Posterior cingulate gyrus (tissue), 11 donors: Measurements from ENCODE around the gene TTC28.

ENCODE experiments used
- DNase-seq, 10 donors: peaks; one replicate each; pipeline versions ENCODE4 v3.0.0 to v3.0.0-alpha.2; 2020 to 2021; ENCODE audit warnings: mixed read lengths in 3 of 10
- intact Hi-C: fragments of 100-400 bp; cut with DNase I; formaldehyde crosslinking; loops from one replicate; pipeline ENCODE4 v1.15.1; 2023

The TTC28 gene

GRCh38 chr22:27976586-27976985 lies 703.1 kb downstream of the TTC28 start:
- no peak for DNase-seq
- intact Hi-C loops, result no loop called here

GRCh38 chr22:27975381-27976013 lies 704.1 kb downstream of the TTC28 start:
- DNase-seq, result no peak
- intact Hi-C loops, result no loop called here

GRCh38 chr22:27973846-27974245 lies 705.8 kb downstream of the TTC28 start:
- DNase-seq, result no peak
- intact Hi-C loops, result no loop called here

- intact Hi-C loops, result no loop called here
- DNase-seq, result no peak
Observed at GRCh38 chr22:27972732-27973698, 706.6 kb downstream of the TTC28 start.

GRCh38 chr22:27971926-27972325 lies 707.7 kb downstream of the TTC28 start:
- DNase-seq, result no peak
- intact Hi-C loops, result no loop called here

- intact Hi-C loops, result no loop called here
- no peak for DNase-seq
Observed at GRCh38 chr22:27970596-27971220, 708.9 kb downstream of the TTC28 start.

- no peak for DNase-seq
- intact Hi-C loops, result no loop called here
Observed at GRCh38 chr22:27966168-27967064, 713.2 kb downstream of the TTC28 start.

- intact Hi-C loops, result no loop called here
- peak in 1 of 10 donors; percentile 28 for DNase-seq
Observed at GRCh38 chr22:27962268-27963044, 717.2 kb downstream of the TTC28 start.

- intact Hi-C loops, result no loop called here
Observed at GRCh38 chr22:27961680-27962079, 718.0 kb downstream of the TTC28 start.

GRCh38 chr22:27961182-27961581 lies 718.5 kb downstream of the TTC28 start:
- intact Hi-C loops, result no loop called here
- no peak for DNase-seq

More at GRCh38 chr22:27961680-27962079, 718.0 kb downstream of the TTC28 start:
- no peak for DNase-seq

GRCh38 chr22:27959335-27960090 lies 720.1 kb downstream of the TTC28 start:
- DNase-seq, result no peak
- intact Hi-C loops, result no loop called here

GRCh38 chr22:27952779-27953178 lies 726.9 kb downstream of the TTC28 start:
- intact Hi-C loops, result no loop called here
- no peak for DNase-seq

- DNase-seq, result no peak
- intact Hi-C loops, result no loop called here
Observed at GRCh38 chr22:27952091-27952490, 727.5 kb downstream of the TTC28 start.

- DNase-seq, result no peak
- intact Hi-C loops, result no loop called here
Observed at GRCh38 chr22:27949421-27949820, 730.2 kb downstream of the TTC28 start.

GRCh38 chr22:27948569-27948968 lies 731.1 kb downstream of the TTC28 start:
- no peak for DNase-seq
- intact Hi-C loops, result no loop called here

GRCh38 chr22:27947448-27947847 lies 732.2 kb downstream of the TTC28 start:
- no peak for DNase-seq
- intact Hi-C loops, result no loop called here

- intact Hi-C loops, result no loop called here
- DNase-seq, result no peak
Observed at GRCh38 chr22:27941143-27941542, 738.5 kb downstream of the TTC28 start.

- intact Hi-C loops, result no loop called here
- no peak for DNase-seq
Observed at GRCh38 chr22:27937453-27937852, 742.2 kb downstream of the TTC28 start.

- intact Hi-C loops, result no loop called here
- no peak for DNase-seq
Observed at GRCh38 chr22:27935897-27936296, 743.7 kb downstream of the TTC28 start.
